Measurements from ENCODE around the gene PKDCC. TPM values are rescaled to one million over a fixed set of nuclear protein-coding genes. Genes with fewer than 3 reads are reported as not detected.

The PKDCC gene, protein sequence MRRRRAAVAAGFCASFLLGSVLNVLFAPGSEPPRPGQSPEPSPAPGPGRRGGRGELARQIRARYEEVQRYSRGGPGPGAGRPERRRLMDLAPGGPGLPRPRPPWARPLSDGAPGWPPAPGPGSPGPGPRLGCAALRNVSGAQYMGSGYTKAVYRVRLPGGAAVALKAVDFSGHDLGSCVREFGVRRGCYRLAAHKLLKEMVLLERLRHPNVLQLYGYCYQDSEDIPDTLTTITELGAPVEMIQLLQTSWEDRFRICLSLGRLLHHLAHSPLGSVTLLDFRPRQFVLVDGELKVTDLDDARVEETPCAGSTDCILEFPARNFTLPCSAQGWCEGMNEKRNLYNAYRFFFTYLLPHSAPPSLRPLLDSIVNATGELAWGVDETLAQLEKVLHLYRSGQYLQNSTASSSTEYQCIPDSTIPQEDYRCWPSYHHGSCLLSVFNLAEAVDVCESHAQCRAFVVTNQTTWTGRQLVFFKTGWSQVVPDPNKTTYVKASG
- polyA plus RNA-seq (ENCODE audit: insufficient read length): 363 TPM
- long read RNA-seq, donor 1, transcript PKDCC-201 (7 exons, 2,502 nt): major isoform, 43 of 176 reads
- long read RNA-seq, donor 1, partial matches to known transcripts: 120 of 176 reads
- long read RNA-seq, donor 1, other reads (novel, unspliced or antisense): 5 of 176 reads
- long read RNA-seq, donor 2, transcript PKDCC-207 (2 exons, 563 nt): minor isoform, 7 of 95 reads
- long read RNA-seq, donor 2, transcript PKDCC-201 (7 exons, 2,502 nt): major isoform, 45 of 95 reads
- long read RNA-seq, donor 2, partial matches to known transcripts: 33 of 95 reads
- long read RNA-seq, donor 2, other reads (novel, unspliced or antisense): 0 of 95 reads
- long read RNA-seq, donor 3, transcript PKDCC-207 (2 exons, 563 nt): minor isoform, 10 of 80 reads
- long read RNA-seq, donor 3, transcript PKDCC-201 (7 exons, 2,502 nt): major isoform, 36 of 80 reads
- long read RNA-seq, donor 3, partial matches to known transcripts: 26 of 80 reads
- long read RNA-seq, donor 3, other reads (novel, unspliced or antisense): 0 of 80 reads
- long read RNA-seq, donor 4, partial matches to known transcripts: 0 of 3 reads
- long read RNA-seq, donor 4, other reads (novel, unspliced or antisense): 0 of 3 reads
- long read RNA-seq, donor 5, transcript PKDCC-201 (7 exons, 2,502 nt): major isoform, 76 of 123 reads
- long read RNA-seq, donor 5, partial matches to known transcripts: 18 of 123 reads
- long read RNA-seq, donor 5, other reads (novel, unspliced or antisense): 22 of 123 reads
- long read RNA-seq, donor 6, transcript PKDCC-207 (2 exons, 563 nt): minor isoform, 10 of 147 reads
- long read RNA-seq, donor 6, transcript PKDCC-201 (7 exons, 2,502 nt): major isoform, 76 of 147 reads
- long read RNA-seq, donor 6, partial matches to known transcripts: 45 of 147 reads
- long read RNA-seq, donor 6, other reads (novel, unspliced or antisense): 11 of 147 reads
- long read RNA-seq, donor 7, transcript PKDCC-207 (2 exons, 563 nt): minor isoform, 9 of 189 reads
- long read RNA-seq, donor 7, transcript PKDCC-201 (7 exons, 2,502 nt): major isoform, 59 of 189 reads
- long read RNA-seq, donor 7, partial matches to known transcripts: 111 of 189 reads
- long read RNA-seq, donor 7, other reads (novel, unspliced or antisense): 5 of 189 reads
- long read RNA-seq, donor 8, transcript PKDCC-201 (7 exons, 2,502 nt): major isoform, 22 of 28 reads
- long read RNA-seq, donor 8, partial matches to known transcripts: 0 of 28 reads
- long read RNA-seq, donor 8, other reads (novel, unspliced or antisense): 0 of 28 reads

GRCh38 chr2:42047488-42048298 is at the start of gene PKDCC:
Gene PKDCC, plus strand, starts transcription at chr2:42048021. Its CDS starts 179 bp downstream, at chr2:42048200.
- peak; percentile 88 for DNase-seq

DNA sequence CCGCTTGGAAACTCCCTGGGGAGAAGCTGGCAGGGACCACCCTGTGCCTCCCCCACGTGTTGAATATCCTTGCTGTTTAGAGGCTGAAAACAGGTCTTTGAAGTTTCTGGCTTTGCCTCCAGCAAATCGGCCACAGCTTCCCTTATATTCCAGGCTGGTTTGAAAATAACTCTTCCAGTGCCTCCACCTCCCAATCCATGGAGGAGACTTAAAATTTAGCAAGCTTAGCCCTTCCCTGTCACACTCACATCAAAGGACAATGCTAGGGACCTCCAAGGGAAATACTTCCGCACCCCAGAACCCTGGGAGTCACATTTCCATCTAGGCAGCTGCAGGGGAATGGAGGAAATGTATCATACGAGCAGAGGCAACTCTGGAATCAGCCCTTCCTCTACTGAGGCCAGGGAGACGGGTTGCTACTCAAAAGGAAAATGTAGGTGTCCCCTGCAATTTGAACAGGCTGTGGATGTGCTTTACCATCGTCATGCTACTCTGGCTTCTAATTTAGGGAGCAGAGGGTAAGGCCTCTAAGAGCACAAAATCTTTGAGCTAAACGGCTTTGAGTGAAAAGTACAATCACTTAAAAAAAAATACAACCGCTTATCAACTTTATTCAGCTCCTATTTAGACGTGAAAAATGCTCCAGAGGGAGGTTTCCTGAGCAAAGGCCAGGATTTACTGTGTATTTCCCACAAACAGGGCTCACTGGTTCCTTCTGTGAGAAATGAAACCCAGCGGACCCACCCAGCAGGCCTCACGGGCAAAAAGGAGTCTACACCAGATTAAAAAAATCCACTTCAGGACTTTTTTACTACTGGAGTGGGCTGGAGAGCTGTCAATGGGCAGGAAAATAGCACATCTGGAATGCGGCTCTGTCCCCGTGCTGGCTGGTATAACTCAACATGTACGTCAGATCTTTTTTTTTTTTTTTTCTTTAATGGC is 49.4 kb upstream of the PKDCC start:
- no peak for DNase-seq

- DNase-seq: no peak
Measured at GRCh38 chr2:41999128-41999480, 48.7 kb upstream of the PKDCC start.

DNA sequence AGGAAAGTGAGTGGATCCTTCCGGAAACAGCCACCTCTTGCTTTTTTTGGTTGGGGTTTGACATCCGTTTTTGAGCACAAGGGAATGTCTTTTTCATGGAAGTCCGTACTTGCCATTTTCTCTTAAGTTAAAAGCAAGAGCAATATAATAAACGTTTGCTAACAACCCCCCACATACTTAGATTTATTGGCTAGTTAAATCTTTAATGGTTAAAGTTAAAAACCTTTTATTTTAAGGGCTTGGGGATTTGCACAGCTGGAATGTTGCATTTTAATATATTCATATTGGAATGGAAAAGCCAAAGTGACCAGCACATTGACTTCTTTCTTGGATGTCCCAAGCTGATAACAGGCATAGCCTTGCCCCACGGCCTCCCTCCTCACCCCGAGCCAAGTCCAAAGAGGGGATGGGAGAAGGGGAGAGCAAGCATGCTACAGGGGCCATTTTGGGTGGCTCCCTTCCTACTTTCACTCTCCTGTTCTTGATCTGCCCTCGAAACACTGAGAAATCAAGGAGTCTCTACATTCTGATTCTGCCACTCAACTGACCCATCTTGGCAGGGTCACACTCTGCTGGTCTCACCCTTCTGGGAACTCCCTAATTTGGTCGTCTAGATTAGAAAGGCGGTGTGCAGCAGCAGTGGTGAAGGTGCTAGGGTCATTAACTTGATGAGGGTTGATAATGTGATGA is 48.1 kb upstream of the PKDCC start:
- no peak for DNase-seq

DNA sequence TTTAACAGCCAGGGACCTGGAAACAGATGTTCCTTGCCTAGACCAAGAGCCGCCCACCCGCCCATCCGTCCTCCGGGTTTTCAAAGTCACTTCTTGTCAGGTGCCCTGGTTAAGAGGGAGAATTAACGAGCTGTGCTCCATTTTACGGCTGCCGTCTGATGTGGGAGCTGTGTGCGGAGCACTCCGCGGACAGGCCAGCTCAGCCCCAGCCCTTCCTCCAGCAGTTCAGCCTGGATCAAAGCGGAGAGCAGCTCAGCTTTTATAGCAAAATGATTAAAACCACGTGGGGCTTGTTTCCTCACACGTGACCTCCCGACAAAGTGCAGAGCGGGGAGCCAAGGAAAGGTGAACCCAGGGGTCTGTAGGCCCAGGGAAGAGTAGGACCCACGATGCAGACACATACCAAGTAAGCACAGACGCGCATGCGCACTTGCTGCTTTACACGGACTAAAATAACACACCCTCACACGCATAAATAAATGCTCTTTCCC is 46.1 kb upstream of the PKDCC start:
- peak; percentile 79 for DNase-seq

DNA sequence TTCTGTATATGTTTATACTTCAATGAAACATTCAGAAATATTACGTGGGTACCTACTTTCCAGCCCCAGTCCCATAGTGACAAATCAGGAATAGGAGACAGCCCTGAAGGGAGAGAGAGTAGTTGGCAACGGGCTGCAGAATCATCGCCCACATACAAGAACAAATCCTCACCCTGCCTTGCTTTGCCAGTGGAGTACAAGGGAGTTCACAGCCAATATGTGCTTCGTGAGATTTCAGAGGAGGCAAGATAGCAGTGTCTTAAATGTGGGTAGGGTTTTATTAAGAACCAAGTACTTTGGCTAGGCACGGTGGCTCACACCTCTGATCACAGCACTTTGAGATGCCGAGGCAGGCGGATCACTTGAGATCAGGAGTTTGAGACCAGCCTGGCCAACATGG is 40.3 kb upstream of the PKDCC start:
- DNase-seq: no peak

DNA sequence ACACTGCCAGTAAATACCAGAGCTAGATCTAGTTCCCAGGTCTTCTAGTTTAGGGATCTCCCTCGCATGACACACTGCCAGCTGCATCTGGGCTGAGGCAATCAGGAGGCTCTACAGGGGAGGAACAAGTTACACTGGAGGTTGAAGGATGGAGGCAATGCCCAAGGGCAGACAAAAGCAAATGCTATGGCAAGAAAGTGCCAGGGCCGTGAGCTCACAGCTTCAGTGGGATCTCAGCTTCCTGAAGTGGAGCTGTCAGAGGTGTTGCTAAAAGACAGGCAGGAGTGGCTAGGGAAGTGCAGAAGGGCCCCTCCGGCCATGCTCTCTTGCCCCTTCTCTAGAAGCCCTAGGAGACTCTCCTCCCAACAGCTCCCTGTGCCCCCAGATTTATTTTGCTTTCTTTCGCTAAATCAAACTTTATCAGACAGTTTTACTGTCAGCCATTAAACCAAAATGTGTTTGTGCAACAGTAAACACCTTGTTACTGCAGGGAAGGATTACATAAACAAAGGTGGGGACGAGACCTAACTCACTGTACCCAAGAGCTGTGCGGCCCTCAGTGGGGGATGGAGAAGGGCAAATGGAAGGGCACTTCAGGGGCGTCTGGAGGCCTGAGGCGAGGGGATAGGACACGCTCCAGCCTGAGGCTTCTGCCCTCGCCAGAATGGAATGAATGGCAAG is 39.4 kb upstream of the PKDCC start:
- DNase-seq: no peak

DNA sequence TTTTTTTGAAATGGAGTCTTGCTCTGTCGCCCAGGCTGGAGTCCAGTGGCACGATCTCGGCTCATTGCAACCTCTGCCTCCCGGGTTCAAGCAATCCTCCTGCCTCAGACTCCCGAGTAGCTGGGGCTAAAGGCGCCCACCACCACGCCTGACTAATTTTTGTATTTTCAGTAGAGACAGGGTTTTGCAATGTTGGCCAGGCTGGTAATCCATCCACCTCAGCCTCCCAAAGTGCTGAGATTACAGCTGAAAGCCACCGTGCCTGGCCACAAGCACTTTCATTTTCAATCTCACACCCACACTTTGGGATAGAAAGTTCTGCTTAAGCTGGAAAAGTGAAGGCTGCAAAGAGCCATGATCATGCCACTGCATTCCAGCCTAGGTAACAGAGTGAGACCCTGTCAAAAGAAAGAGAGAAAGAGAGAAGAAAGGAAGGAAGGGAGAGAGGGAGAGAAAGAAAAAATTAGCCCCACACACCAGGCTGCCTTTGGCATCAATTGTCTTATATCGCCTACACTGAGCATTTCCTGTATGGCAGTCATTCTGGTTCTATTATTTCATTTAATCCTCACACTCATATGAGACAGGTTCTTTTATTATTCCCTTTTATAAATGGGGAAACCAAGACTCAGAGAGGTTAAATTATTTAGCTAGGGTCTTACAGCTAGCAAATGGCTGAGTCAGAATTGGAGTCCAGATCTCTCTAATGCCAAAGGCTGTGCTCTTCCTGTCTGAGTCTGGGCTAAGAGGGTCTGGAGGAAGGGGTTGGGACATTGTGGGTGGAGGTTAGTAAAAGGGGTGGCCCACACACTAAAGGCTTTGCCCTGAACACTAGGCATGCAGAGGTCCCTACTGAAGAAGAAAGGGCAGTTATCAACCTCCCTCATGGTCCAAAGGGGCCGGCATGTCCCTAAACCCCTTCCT is 37.9 kb upstream of the PKDCC start:
- DNase-seq: no peak

DNA sequence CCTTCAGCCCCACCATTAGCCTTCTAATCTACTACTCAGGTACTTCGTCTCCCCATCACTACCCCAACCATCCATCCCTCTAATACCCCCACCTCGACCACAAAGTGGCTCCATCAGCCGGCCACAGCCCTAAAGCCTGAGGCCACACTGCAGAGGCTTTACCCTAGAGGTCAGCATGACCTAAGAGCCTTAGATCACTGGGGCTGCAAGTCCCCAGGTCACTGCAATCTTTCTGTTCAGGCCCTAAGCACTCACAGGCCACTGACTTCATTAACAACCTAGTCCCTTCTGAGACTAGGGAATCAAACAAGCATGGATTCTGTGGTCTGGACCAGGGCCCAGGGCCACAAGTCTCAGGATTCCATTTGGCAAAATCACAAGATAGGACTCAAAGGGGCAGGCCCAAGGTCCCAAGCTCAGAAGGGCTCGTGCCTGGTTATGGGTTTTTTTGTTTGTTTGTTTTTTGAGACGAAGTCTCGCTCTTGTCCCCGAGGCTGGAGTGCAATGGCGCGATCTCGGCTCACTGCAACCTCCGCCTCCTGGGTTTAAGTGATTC is 37.0 kb upstream of the PKDCC start:
- DNase-seq: no peak

- DNase-seq: no peak
Measured at GRCh38 chr2:42012137-42012536, 35.7 kb upstream of the PKDCC start.

DNA sequence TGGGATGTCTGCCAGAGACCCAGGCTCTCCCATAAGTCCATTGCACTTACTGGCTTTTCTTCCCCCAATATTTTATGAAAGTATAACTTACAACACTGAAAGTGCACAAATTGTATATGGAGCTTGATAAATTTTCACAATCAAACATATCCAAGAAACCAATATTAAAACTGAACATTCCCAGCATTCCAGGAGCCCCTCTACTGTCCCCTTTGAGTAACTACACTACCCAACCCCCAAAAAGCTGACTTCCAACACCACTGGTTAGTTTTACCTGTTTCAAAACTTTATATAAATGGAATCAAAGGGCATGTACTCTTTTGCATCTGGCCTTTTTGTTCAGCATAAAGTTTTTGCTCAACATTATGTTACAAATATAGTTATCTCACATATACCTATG is 35.2 kb upstream of the PKDCC start:
- no peak for DNase-seq

DNA sequence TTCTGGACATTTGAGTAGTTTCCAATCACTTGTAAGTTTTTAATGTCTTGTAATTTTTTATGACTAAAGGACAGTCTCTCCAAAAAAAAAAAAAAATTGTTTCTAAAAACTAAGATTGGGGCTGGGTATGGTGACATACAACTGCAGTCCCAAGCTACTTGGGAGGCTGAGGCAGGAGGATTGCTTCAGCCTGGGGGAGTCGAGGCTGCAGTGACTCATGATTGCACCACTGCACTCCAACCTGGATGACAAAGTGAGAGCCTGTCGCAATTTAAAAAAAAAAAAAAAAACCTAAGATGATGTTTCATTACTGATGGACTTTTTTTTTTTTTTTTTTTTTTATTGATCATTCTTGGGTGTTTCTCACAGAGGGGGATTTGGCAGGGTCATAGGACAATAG is 34.4 kb upstream of the PKDCC start:
- no peak for DNase-seq

DNA sequence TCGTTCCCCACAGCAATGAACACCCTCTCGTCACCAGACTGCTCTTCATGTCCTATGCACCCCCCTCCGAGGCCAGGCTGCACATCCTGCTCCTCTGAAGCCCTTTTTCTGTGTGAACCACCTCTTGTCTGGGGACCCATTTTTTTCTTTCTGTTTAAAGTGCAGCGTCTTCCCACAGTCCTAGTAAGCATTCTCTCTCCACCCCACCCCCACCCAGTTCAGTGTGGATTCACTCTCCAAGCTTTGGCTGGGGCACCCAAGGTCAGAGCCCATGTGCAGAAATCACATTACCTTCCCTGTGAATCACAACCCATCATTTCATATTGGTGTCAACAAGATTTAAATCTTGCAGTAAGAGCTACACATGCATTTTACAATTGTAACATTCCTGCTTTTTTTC is 26.4 kb upstream of the PKDCC start:
- no peak for DNase-seq

- DNase-seq: peak; percentile 87
Measured at GRCh38 chr2:42025151-42025582, 22.7 kb upstream of the PKDCC start.

DNA sequence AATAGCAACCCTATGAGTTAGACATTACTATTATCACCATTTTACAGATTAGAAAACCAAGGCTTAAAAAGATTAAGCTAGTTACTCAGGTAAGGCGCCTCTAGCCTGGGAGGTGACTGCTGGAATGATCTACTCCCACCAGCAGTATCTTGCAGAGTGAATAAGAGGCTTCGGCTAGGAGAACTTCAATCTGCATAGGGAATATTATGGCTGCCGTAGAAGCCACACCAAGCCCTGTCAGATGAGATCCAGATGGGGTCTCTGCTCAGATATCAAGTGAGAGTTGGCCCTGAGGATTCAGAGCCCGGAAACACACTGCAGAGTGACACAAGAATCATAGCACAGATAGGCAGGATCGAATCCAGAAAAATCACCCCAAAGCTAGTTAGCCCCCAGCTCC is 21.5 kb upstream of the PKDCC start:
- DNase-seq: no peak

- DNase-seq: no peak
Measured at GRCh38 chr2:42028571-42029148, 19.2 kb upstream of the PKDCC start.

All from left kidney (tissue), 8 donors.